G401.6 (cell line): ENCODE measurements around the gene STYK1.
"Not testable (repeated sequence)": the region's sequence is repeated elsewhere in the genome, so short reads cannot be mapped to it uniquely, and the experiment has no call there.

Experiments
- FAIRE-seq: peaks from 2 replicates; lab custom pipeline; 2012; peaks lifted over from hg19 to GRCh38; lab: Jason Lieb, UNC

STYK1 gene

GRCh38 chr12:10620078-10620779, 53.6 kb downstream of the STYK1 start:
- FAIRE-seq = no peak

DNA sequence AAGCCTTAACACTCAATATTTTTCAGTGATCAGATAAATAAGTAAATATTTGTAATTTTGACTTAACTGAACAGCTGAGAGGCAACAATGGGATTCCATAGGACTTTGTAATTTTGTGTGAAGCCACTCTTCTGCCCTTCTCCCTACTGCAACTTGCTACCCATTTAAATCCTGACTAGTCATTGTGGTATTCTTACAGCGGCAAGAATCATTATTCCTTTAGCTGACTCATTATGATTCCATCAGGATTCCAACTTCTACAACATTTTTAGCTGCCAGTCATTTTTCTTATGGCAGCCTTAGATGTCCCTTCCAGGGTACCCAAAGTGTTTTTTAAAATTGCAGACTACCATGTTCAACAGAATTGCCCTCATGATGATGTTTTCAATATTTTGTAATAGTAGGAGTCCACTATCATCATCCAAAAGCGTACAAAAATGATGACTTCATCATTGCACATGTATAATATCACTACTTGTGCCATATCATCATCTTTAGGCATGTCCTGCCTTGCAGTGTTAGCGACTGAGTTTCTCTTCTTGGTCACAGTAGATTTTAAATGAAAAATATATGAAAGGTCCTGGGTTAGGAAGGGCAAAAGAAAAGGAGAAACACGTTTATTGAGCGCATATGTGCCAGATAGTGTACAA, 55.4 kb downstream of the STYK1 start:
- no peak for FAIRE-seq

- no peak for FAIRE-seq
These were observed 56.0 kb downstream of the STYK1 start for GRCh38 chr12:10617863-10618262.

- FAIRE-seq = no peak
These were observed 58.3 kb downstream of the STYK1 start for GRCh38 chr12:10615532-10615931.

DNA sequence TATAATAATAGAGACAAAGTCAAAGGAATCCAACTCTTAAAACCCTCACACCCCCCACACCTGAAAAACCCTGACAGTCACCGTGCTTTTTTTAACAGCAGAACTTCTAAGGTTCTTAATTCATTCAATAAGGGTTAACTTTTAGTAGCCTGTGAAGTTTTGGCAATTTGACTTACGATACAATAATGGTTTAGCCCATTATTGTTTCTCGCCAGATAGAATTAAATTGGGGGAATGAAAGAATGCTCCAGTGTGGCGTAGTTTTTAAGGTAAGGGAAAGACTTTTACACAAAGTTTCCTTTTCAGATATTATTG, 59.8 kb downstream of the STYK1 start:
- FAIRE-seq = no peak

- FAIRE-seq = peak; percentile 96
These were observed 60.4 kb downstream of the STYK1 start, which contains the start of gene MAGOHB for GRCh38 chr12:10613349-10614055. MAGOHB (minus strand) TSS chr12:10613609; CDS start chr12:10613532, 77 bp downstream.

- no peak for FAIRE-seq
These were observed 60.9 kb downstream of the STYK1 start for GRCh38 chr12:10612984-10613348.

DNA sequence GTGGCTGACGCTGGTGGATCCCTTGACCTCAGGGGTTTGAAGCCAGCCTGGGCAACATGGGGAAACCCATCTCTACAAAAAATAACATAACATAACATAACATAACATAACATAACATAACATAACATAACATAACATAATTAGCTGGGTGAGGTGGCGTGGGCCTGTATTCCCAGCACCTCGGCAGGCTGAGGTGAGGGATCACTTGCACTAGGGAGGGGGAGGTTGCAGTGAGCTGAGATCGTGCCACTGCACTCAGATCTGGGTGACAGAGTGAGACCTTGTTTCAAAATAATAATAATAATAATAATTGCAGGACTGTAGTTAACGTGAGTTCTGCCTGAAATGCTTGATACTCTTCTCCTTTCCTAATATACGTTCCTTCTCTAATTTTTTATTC, 61.7 kb downstream of the STYK1 start:
- no peak for FAIRE-seq

- not testable (repeated sequence) for FAIRE-seq
These were observed 62.6 kb downstream of the STYK1 start for GRCh38 chr12:10611258-10611657.

DNA sequence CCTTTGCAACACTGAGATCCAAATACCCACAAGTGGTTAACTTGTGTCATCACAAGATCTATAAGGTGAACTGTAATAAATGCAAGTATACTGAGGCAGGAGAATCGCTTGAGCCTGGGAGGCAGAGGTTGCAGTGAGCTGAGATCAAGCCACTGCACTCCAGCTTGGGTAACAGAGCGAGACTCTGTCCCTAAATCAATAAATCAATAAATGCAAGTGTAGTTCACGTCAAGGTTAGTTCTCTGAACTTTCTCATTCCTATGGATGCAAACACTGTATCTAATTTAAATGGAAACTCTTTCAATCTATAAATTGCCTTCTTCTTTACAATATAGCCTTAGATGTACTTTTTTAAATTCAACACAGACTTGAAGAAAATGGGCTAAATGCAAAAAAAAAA, 63.7 kb downstream of the STYK1 start:
- no peak for FAIRE-seq

DNA sequence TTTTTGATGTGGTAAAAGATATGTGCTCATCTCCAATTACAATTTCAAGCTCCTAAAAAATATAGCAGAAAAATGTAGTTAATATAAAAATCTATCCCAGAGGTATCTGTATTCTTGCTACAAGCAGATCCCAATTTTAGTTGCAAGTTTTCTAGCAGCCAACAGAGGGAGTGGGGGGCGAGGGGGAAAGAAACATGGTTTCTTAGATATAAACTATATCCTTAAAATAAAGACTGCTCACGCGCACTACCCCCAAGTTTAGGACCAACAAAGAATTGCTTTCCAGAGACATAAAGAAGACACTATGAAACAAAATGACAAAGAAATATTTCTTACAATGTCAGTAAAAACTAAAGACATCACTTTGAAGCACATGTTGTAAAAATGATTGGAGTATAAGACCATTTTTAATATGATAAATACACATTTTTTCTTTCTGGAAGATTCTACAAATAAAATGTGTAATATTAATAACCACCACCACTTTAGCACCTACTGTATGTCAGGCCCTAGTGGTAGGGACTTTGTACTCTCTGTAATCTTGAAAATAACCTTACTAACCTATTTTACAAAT, 65.9 kb downstream of the STYK1 start:
- FAIRE-seq = no peak

GRCh38 chr12:10601860-10602259, 72.0 kb downstream of the STYK1 start:
- FAIRE-seq = no peak

DNA sequence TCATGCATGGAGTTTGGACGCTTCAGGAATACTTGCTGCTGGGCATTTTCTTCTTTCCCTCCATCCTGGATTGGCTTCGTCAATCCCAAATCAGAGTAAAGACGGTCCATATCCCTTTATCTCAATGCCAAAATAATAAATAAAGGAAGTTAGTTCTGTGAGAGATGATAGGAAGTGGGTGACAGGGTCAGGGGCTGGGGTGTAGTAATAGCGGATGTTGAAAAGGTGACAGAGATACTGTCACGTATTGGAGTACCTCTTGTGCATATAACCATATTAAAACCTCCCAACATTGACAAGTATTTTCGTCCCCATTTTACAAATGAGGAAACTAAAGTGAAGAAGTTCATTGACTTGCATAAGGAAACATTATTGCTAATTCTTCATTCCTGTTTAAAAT, 72.9 kb downstream of the STYK1 start:
- no peak for FAIRE-seq

GRCh38 chr12:10595881-10596280, 78.0 kb downstream of the STYK1 start:
- peak; percentile 37 for FAIRE-seq

DNA sequence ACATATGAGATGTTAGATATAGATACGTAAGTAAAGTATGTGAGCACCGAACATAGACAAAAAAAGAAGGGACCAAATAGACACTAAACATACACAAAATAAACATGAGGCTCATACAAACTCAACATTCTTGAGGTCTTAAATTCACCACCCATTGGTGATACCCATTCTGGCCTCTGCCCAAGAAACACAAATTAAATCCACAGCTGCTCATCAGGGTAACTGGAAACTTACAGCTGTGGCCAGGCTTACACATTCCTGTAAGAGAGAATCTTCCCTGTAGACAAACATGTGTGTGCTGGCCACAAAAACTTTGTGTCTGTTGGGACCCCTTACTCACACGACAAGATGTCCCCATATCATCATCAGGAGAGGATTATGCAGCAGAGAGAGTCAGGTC, 82.9 kb downstream of the STYK1 start:
- FAIRE-seq = no peak

DNA sequence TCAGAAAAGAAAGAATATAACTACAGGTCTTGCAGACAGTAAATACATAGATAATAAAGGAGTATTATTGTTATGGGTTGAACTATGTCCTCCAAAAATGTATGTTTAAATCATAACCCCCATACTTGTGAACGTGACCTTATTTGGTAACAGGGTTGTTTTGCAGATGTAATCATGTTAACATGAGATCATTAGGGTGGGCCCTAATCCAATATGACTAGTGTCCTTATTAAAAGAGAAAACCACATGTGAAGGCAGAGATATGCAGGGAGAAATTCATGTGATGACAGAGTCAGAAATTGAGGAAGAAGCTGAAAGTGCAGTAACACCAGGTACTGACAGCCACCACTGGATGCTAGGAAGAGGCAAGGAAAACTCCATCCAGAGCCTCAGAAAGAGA, 89.4 kb downstream of the STYK1 start:
- FAIRE-seq = no peak

GRCh38 chr12:10582704-10583103, 91.1 kb downstream of the STYK1 start:
- no peak for FAIRE-seq

DNA sequence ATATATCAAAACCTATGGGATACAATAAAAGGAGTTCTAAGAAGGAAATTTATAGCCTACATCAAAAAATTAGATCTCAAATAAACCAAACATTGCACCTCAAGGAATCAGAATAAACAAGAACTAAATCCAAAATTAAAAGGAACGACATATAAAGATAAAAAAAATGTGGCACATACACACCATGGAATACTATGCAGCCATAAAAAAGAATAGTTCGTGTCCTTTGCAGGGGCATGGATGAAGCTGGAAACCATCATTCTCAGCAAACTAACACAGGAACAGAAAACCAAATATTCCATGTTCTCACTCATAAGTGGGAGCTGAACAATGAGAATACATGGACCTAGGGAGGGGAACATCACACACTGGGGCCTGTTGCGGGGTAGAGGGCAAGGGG, 91.7 kb downstream of the STYK1 start:
- not testable (repeated sequence) for FAIRE-seq

DNA sequence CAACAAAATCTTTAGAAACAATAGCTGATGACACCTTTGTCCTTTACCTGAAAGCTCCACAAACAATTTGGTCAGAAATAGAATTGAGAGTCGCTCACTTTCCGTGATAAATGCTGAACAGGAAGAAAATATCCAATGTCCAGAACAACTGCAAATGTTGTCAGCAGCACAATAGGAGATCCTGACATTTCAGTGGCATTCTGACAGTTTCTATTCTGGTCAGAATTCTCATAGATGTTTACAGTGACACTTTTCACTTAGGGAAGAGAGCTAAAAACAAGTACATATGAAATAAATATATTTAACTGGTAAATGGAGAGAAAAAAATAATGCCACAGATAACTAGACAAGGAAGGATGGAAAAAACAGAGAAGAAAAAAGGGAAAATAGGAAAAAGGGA, 99.5 kb downstream of the STYK1 start:
- FAIRE-seq = no peak

DNA sequence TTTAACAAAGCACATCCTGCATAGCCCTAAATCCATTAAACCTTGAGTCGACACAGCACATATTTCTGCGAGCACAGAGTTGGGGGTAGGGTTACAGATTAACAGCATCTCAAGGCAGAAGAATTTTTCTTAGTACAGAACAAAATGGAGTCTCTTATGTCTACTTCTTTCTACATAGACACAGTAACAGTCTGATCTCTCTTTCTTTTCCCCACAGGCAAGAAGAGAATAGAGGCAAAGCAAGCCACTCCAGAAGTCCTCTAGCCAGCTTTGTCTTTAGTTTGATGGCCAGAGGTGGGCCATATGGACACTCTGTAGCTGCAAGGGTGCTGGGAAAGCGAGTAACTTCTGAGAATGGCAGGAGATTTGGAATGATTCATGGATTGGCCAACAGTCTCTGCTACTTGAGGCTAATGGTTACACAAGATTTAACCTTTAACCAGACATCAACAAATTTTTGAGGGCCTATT, 101.8 kb downstream of the STYK1 start:
- not testable (repeated sequence) for FAIRE-seq

DNA sequence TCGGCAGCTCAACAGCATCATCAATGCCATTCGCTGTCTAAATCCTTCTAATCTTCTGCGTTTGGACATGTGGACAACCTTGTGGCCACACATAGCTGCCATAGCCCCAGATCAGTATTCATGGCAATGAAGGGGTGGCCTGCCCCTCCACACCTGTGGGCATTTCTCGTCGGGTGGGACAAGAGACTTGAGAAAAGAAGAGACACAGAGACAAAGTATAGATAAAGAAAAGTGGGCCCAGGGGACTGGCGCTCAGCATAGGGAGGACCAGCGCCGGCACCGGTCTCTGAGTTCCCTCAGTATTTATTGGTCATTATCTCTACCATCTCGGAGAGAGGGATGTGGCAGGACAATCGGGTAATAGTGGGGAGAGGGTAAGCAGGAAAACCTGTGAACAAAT, 102.7 kb downstream of the STYK1 start:
- FAIRE-seq = no peak
